KBM-7 (cell line): Measurements from ENCODE around the gene OR10G4.
"Not testable (repeated sequence)": the region's sequence is repeated elsewhere in the genome, so short reads cannot be mapped to it uniquely, and the experiment has no call there.

Experiments used
- DNase-seq: peaks from one replicate; pipeline ENCODE4 v3.0.0-alpha.2; 2015
- in situ Hi-C: fragments of 300-500 bp; cut with MboI; formaldehyde crosslinking; loops from 2 replicates; pipeline ENCODE4 v1.14.3; 2020; ENCODE audit warnings: low sequenced_read_pairs, low pct_unique_long_range_greater_than_20kb, mixed read lengths

OR10G4 gene, protein sequence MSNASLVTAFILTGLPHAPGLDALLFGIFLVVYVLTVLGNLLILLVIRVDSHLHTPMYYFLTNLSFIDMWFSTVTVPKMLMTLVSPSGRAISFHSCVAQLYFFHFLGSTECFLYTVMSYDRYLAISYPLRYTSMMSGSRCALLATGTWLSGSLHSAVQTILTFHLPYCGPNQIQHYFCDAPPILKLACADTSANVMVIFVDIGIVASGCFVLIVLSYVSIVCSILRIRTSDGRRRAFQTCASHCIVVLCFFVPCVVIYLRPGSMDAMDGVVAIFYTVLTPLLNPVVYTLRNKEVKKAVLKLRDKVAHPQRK

DNA sequence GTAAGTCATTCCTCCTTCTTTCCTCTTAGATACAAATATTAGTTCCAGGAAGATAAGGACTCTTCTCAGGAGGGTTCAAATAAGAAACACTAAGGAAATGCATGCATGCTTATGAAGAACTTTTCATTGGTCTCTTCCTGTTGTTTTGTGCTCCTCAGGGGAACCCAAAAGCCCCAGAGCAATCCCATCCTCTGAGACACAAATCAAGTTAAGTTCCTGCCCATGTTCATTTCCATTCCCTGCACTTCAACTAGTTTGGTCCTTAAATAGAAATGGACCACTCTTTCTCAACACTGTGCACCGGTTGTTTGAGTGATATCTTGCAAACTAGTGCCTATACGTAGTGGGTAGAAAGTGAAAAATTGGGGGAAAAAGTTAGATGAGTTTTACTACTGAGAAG lies at the start of gene OR10G4:
Gene OR10G4, plus strand, starts transcription at position 301 of the 400 bp plus-strand sequence. CDS start 2,578 bp downstream, outside the sequence.
- DNase-seq, result no peak
- in situ Hi-C loops, result no loop called here

DNA sequence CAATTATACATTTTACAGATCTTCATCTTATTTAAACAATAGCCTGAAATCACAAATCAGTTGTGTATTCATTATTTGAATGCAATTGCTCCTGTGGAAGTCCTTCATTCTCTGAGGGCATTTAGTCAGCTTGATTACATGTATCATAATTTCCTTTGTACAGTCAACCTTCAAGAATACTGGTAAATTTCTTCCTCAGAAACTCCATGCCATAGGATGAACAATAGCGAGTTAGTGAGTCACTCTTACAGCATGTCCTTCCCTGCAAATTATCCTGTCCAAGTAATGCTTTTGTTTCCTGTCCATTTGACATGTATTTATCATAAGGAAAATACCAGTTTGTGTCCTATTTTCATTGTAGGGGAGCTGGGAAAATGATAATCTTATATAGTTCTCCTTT lies 39.0 kb upstream of the OR10G4 start:
- in situ Hi-C loops, result no loop called here

DNA sequence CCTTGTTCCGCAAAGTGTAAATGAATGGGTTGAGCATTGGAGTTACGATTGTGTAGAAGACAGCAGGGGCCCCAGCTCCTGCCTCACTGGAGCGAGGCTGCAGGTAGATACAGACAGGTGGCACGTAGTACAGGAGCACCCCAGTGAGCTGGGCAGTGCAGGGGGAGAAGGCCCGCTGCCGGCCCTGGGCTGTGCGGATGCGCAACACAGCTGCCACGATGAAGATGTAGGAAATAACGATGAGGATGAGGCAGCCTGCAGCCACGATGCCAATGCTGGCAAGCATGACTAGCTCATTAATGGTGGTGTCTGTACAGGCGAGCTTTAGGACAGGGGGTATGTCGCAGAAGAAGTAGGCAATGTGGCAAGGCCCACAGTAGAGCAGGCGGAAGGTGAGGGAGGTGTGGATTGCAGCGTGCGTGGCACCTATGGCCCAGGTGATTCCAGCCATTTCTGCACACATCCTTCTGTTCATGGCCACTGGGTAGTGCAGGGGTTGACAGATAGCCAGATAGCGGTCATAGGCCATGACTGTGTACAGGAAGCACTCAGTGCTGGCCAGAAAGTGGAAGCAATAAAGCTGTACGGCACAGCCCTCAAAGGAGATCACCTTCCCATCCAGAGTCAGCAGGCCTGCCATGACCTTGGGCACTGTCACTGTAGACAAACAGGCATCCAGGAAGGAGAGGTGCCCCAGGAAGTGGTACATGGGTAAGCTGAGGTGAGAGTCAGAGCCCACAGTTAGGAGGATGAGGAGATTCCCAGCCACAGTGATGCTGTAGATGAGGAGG lies 35.8 kb upstream of the OR10G4 start:
- no peak for DNase-seq
- in situ Hi-C loops, result no loop called here

More for the DNA sequence above, 39.0 kb upstream of the OR10G4 start:
- no peak for DNase-seq

DNA sequence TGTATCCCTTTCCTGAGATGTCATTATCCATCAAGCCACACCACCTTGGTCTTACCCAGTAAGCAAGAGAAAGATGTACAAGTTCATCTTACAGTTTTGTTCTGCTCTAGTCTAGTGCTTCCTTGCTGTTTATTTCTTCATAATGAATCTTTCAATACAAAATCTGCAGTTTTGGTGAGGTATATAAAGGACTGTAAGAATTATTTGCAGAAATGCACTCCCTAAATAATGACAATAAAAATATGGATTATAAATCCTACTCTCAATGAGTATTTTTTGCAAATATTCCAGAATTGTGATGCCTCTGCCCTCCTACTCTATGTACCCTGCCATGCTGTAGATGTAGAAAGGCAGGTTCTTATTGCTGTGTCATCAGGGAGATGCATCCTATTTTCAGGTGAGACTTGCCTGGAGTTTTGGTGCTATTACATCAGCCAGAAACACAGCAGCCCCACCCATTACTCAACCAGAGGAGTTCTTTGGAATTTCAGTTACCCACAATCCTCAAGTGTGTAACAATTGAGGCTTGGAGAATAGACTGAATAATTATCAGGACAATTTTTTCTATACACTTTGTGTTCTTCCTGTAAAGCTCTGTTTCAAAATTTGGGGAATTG lies 35.0 kb upstream of the OR10G4 start, which contains the start of gene OR10S1:
Gene OR10S1, minus strand, starts transcription at position 51 of the 617 bp plus-strand sequence. CDS start 117 bp downstream, outside the sequence.
- in situ Hi-C loops, result no loop called here
- no peak for DNase-seq

DNA sequence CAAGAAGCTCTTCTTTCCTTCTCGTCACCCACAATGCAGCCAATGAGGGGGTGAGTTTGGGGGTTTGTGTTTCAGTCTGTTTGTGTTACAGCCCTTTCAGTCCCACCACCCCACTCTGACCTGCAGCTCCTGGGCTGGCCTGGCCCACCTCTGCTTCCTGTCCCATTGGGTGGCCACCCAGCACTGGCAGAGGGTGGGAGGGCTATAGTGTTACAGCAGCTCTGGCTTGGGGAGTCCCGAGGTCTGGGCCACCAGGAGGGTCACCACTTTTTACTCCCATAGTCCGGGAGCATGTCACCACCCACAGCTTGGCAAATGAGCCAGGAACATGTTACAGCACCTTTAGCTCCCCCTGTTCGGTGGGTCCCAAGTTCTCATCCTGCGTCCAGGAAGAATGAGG lies 33.5 kb upstream of the OR10G4 start:
- DNase-seq, result no peak
- in situ Hi-C loops, result no loop called here

DNA sequence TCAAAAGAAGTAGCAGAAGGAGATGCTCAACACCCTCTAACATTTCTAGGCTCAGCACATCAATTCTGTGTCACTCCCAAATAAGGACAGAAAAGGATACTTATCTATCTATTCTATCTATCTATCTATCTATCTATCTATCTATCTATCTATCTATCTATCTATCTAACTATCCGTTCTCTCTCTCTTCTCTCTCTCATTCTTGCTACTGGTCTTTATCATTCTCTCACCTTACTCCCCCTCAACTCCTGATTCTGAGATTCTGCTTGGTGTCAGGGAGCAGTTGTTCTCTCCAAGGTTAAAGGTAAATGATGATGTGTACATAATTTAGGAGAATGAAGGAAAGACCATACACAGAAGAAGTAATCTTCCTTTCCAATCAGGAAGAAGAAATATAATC lies 17.7 kb upstream of the OR10G4 start, which contains the start of gene OR10G6:
Gene OR10G6, minus strand, starts transcription at position 43 of the 400 bp plus-strand sequence. Its CDS starts 0 bp downstream, at position 43.
- in situ Hi-C loops, result no loop called here
- DNase-seq, result no peak

DNA sequence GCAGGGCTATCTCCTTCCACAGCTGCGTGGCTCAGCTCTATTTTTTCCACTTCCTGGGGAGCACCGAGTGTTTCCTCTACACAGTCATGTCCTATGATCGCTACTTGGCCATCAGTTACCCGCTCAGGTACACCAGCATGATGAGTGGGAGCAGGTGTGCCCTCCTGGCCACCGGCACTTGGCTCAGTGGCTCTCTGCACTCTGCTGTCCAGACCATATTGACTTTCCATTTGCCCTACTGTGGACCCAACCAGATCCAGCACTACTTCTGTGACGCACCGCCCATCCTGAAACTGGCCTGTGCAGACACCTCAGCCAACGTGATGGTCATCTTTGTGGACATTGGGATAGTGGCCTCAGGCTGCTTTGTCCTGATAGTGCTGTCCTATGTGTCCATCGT lies 3.0 kb downstream of the OR10G4 start:
- in situ Hi-C loops, DNase-seq: not testable (repeated sequence)

DNA sequence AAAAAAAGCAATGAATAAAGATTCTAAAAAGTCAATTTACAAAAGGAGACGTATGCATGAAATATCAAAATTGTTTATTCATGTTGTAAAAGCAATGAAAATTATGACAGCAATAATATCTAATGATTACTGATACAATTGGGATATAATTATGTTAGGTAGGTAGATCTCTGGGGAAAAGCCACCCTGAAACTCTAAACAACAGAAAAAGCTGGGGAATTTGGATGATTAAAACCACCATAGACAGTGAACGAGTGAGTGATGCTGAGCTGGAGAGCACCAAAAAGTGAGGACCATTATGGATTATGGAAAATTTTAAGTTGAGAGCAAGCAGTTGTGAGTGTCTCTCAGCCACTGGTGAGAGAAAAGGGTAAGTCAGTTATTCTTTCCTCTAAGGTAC lies 13.7 kb downstream of the OR10G4 start, which contains the start of gene OR10G8:
Gene OR10G8, plus strand, starts transcription at position 301 of the 400 bp plus-strand sequence. CDS start 2,825 bp downstream, outside the sequence.
- DNase-seq, result no peak
- in situ Hi-C loops, result no loop called here

DNA sequence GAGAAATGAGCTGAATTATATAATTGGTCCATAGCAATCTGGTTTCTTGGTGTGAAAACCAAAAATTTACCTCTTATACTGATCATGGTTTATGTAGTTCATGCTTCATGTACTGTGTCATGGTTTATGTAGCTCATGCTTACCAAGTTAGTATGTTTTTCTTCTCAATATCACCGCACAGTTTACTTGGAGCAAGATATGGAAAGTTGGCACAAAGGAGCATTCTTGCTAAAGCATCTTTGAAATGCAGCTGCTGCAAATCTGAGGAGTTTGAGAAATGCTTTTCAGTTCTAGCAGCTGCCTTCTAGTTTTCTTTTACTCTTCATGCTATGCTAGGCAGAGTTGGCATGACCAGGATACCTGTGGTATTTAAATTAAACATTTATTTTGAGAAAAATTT lies 23.9 kb downstream of the OR10G4 start:
- in situ Hi-C loops, result no loop called here
- DNase-seq, result no peak

DNA sequence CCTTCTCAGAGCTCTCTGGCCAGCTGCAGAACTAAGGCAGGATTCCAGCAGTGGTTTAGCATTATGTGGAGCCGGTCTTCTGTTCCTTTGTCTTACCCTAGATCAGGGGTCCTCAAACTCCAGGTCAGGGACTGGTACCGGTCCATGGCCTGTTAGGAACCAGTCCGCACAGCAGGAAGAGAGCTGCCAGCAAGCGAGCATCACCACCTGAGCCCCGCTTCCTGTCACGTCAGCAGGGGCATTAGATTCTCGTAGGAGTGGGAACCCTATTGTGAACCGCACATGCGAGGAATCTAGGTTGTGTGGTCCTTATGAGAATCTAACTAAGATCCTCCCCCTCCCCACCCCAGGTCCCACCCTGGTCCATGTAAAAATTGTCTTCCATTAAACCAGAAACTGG lies 26.8 kb downstream of the OR10G4 start:
- in situ Hi-C loops, result no loop called here
- DNase-seq, result no peak

DNA sequence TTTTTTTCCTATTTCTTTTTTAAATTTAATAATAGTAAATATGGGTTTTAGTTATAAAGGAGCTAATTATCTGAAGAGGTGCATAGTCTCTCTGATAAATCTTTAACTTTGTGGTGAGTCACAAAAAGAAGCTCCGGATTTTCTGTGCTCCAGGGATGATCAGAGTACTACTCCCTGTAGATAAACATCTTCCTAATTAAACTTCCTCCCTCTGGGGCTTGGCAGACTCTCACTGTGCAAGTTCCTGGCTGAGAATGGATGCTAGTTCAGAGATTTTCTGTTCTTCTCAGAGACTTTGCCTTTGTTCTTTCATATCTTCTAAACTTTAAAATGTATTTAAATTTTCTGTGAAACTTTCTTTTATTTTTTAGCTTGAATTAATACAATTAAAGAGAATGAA lies 28.5 kb downstream of the OR10G4 start, which contains the start of gene OR10G7:
Gene OR10G7, minus strand, starts transcription at position 72 of the 400 bp plus-strand sequence. CDS start 2,324 bp downstream, outside the sequence.
- in situ Hi-C loops, result no loop called here
- DNase-seq, result no peak

DNA sequence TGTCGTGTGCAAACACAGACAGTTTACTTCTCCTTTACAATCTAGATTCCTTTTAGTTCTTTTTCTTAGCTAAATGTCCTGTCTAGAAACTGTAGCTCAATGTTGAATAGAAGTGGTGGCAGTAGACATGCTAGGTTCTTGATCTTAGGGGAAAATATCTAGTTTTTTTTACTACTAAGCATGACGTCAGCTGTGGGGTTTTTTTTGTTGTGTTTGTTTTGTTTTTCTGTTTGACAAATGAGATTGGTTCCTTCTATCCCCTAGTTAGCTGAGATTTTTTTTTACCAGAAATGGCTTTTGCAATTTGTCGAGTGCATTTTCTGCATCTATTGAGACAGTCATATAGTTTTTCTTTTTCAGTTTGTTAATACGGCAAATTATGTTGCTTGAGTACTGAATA lies 30.6 kb downstream of the OR10G4 start:
- DNase-seq, result no peak
- in situ Hi-C loops, result no loop called here

DNA sequence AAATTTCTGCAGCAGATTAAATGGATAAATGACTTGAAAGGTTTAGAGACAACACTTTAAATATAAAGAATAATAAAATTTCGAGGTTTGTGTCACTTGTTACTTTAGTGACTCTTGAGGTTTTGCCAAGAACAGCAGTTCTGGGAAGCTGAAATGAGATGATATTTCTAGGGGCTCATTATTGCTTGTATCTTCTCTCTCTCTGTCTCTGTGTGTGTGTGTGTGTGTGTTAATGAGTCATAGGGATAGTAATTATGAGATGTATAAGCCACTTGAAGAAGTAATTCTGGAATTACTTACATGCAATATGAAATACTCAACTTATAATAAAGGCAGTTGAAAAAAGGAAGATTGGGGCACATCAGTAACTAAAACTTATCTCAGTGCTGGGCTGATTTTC lies 38.0 kb downstream of the OR10G4 start:
- in situ Hi-C loops, result no loop called here
- DNase-seq, result no peak

DNA sequence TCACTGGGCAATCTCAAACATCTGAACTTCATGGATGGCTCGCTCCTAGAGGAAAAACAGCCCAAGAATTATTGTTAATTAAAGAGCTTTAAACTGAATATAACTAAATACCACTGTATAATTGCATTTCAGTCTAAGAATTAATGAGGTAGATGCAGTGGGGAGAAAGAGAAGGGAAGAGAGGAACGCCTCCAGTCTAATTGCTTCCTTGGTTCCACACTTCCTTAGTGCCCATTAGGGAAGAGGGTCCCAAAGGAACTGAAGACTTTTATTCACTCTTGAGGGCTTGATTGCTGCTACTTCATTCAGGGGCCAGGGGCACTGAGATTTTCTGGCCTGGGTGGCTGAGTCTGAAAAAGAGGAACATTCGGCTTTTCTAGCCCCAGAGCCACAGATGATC lies 40.2 kb downstream of the OR10G4 start:
- DNase-seq, result no peak
- in situ Hi-C loops, result no loop called here
